ENCODE measurements around the gene PLIN5.

The PLIN5 gene

DNA sequence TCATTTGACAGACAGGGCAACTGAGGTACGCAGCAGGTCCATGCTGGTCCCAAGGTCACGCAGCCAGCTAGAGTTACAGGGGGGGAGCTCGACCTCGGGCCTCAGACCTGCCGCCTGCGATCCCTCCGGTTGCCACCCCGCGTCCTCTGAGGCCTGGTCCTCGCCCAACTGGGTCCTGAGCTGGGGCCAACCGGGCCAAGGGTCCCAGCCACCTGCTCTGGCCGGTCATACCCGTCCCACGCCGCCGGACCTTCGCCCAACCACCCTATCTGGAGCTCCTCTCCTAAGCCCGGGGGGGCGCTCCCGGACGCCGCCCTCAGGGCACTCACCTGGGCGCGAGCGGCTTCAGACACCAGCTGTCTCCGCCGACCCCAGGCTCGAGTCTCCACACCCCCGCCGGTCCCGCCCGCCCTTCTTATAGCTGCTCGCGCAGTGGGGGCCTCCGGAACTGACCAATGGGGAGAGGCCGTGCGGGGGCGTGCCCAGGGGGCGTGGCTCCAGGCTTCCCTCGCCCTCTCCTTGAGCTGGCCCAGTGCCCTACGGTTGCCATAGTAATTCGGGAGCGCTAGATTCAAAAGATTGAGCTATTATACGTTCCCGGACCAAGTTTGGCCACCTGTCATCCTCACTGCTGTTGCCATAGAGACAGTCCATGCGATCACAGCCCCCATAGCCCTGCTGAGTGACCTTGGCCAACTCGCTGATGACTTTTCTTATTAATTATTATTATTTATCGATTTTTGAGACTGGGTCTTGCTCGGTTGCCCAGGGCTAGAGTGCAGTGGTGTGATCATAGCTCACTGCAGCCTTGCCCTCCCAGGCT lies at the start of gene PLIN5:
PLIN5 (minus strand) TSS at position 389 of the 823 bp plus-strand sequence. CDS start 1,150 bp downstream, outside the sequence.
- no peak for DNase-seq

- no peak for DNase-seq
Measured at GRCh38 chr19:4583961-4584669, 49.1 kb upstream of the PLIN5 start.

- no peak for DNase-seq
Measured at GRCh38 chr19:4582980-4583842, 48.2 kb upstream of the PLIN5 start.

GRCh38 chr19:4581666-4582553 lies 46.9 kb upstream of the PLIN5 start:
- no peak for DNase-seq

GRCh38 chr19:4580961-4581665 lies 46.1 kb upstream of the PLIN5 start:
- no peak for DNase-seq

- DNase-seq: no peak
Measured at GRCh38 chr19:4580021-4580901, 45.2 kb upstream of the PLIN5 start.

- DNase-seq: no peak
Measured at GRCh38 chr19:4579389-4579788, 44.4 kb upstream of the PLIN5 start.

DNA sequence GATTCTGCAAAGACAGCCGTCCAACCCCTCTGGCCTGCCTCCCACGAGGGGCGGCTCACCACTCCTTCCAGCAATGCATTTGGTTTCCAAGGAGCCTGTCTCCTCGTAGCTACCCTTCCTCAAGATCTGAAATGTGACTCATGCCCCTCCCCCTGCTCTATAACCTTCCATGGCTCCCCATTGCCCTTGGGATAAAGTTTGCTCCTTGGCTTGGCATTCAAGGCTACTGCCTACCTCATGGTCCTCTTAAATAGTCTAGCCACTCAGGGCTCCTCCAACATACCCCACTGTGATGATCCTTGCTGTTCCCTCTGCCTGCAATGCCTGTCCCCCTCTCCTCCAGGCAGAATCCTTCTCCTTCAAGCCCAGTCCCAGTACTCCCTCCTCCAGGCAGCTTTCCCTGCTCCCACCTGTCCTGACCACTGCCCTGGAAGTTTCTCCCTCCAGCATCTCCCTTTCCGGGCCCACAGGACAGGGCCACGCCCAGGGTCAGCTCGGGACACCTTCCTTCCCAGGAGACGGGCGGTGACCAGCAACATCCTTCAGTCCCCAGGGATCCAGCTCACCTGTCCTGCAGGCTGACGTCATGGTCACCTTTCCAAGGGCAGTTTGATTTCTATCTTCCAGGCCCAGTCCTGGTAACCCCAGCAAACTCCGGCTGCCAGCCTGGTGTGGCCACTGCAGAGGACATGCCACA lies 43.7 kb upstream of the PLIN5 start:
- DNase-seq: no peak

- DNase-seq: no peak
Measured at GRCh38 chr19:4577020-4577782, 42.2 kb upstream of the PLIN5 start.

- DNase-seq: no peak
Measured at GRCh38 chr19:4576016-4576933, 41.3 kb upstream of the PLIN5 start.

- DNase-seq: no peak
Measured at GRCh38 chr19:4575267-4576015, 40.4 kb upstream of the PLIN5 start.

DNA sequence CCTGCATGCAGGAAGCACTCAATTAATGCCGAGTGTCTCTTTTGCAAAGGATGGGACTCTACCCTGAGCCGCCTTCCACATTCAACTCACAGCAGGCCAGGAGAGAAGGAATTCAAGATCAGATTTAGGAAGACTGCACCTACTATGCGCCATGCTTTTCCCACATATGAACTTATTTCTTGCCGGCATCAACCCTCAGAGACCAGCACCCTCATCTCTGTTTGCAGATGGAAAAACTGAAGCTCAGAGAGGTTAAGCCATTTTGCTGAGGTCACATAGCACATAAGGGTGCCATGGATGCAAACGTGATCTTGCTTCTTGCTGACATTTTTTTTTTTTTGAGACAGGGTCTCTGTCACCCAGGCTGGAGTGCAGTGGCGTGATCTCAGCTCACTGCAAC lies 38.7 kb upstream of the PLIN5 start:
- no peak for DNase-seq

DNA sequence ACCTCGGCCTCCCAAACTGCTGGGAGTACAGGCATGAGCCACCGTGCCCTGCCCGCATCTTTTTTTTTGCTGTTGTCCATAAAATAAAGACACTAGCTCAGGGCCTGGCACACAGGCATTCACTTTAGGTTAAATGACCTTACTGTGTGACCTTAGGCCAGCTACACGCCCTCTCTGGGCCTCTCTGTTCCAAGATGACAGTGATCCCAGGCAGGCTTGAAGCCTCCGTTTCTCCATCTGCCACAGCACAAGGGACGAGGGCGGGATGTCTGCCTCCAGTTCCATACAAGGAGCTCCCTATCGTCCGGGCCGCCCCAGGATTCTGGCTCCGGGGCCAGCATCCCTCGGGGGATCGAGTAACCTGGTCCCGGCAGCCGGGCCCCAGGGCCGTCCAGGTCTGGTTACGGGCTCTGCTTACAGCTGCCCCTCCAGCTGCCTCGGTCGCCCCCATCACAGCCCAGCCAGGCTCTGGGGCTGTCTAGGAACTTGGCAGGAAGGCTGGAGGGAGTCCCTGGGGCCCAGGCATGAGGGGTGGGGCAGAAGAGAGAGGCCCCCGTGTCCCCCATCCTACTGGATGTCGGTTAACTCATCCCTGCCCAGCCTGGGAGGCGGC lies 36.4 kb upstream of the PLIN5 start:
- no peak for DNase-seq

- no peak for DNase-seq
Measured at GRCh38 chr19:4570916-4571304, 35.9 kb upstream of the PLIN5 start.

DNA sequence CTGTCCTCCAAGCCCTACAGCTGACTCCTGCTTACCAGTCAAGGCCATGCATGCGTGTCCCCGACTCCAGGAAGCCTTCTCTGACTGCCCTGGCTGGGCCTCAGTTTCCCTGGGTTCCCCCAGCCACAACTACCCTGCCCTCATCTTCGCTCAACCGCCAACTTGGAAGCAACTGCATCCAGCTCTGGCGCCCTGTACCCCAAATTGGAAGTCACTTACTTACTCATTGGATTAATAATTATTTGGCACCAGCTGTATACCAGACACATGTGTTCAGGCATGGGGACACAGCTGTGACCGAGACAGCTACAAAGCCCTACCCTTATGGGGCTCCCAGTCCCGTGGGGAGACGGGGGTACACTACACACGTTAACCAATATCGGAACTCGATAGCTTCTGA lies 35.4 kb upstream of the PLIN5 start:
- DNase-seq: no peak

DNA sequence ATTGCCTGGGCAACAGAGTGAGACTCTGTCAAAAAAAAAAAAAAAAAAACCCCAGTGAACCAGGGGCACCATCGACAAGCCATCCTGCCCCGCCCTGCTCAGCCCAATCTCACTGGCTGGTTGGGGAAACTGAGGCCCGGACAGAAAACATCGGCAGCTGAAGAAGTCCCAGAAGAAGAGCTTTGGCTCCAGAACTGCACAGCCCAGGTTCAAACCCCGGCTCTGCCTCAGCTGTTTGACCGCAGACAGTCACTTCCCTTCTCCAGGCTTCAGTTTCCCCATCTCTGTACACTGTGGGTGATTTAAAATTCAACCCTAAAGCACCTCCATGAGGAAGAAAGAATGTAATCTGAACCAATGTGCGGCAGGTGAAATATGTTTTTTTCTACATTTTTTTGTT lies 33.9 kb upstream of the PLIN5 start:
- no peak for DNase-seq

DNA sequence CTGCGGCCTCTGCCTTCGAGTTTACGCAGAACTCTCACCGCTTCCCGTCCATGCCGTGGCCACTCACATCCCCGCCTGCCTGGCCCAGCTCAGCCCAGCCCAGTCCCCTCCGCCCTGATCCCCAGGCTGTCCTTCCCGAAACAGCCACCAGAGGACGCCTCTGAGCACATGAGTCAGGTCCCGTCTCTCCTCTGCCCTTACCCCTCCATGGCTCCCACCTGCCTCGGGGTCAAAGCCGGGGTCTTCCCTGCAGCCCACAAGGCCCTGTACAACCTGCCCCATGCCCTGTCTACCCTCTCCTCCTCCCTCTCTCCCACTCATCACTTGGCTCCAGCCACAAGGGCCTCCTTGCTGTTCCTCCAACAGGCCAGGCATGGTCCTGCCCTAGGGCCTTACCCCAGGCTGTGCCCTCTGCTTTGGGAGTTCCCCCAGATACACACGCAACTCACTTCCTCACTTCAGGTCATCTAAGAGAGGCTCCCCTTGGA lies 32.6 kb upstream of the PLIN5 start:
- DNase-seq: no peak

Data from NCI-H187 treated with DMSO at 0.1 percent for 48 hours (cell line).